OCI-LY3 (cell line): ENCODE data around the gene PILRB.

Experiments used
- CTCF ChIP-seq: fragments of 200-600, 300-600 bp; sonication (generic); IDR thresholded peaks from 2 replicates; pipeline ENCODE4 v1.5.1; 2014; ENCODE audit warnings: antibody characterized with exemption, low read length, low read depth
- EZH2phosphoT487 ChIP-seq: fragments of 200-600 bp; shearing (Covaris generic); IDR thresholded peaks from 2 replicates; pipeline ENCODE4 v1.6.1; 2018; ENCODE audit warnings: antibody characterized with exemption, mixed run types, low read depth

GRCh38 chr7:100376066-100376465 lies 18.1 kb downstream of the PILRB start:
- no peak for TF ChIP-seq CTCF
- no peak for TF ChIP-seq EZH2phosphoT487
